HL-60 (cell line): Measurements from ENCODE around the gene CNTNAP5.

Experiments used
- POLR2AphosphoS5 ChIP-seq: IDR thresholded peaks from 2 replicates; pipeline ENCODE4 v1.6.1; 2012; ENCODE audit warnings: low read depth
- TF ChIP-seq, protein P1 (sequence below): IDR thresholded peaks from one replicate; pipeline ENCODE4 v1.5.1; 2011; ENCODE audit warnings: low read length, control low read depth, inconsistent platforms; ENCODE audit not compliant: insufficient read depth
- TF ChIP-seq, protein P2 (sequence below): IDR thresholded peaks from 2 replicates; pipeline ENCODE4 v1.6.1; 2012; ENCODE audit warnings: low read depth; ENCODE audit not compliant: insufficient replicate concordance

DNA sequence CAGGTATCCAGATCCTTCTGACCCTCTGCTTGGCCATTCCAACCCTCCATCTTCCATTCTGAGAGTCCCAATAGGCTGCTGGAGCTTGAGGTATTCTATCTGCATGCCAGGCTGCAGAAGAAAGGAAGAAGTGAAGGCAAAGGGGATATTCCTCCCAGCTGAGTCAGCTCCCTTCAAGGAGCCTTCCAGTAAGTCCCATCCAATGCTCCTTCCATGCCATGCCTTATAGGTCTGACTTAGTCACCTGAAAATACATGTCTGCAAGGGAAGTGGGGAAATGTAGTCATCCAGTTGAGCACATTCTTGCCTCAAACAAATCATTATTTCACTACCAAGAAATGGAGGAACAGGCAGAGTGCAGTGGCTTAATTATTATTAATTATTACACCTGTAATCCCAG is 464.6 kb downstream of the CNTNAP5 start:
- TF ChIP-seq, protein P1, sequence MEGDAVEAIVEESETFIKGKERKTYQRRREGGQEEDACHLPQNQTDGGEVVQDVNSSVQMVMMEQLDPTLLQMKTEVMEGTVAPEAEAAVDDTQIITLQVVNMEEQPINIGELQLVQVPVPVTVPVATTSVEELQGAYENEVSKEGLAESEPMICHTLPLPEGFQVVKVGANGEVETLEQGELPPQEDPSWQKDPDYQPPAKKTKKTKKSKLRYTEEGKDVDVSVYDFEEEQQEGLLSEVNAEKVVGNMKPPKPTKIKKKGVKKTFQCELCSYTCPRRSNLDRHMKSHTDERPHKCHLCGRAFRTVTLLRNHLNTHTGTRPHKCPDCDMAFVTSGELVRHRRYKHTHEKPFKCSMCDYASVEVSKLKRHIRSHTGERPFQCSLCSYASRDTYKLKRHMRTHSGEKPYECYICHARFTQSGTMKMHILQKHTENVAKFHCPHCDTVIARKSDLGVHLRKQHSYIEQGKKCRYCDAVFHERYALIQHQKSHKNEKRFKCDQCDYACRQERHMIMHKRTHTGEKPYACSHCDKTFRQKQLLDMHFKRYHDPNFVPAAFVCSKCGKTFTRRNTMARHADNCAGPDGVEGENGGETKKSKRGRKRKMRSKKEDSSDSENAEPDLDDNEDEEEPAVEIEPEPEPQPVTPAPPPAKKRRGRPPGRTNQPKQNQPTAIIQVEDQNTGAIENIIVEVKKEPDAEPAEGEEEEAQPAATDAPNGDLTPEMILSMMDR: no peak
- TF ChIP-seq POLR2AphosphoS5: no peak
- TF ChIP-seq, protein P2, sequence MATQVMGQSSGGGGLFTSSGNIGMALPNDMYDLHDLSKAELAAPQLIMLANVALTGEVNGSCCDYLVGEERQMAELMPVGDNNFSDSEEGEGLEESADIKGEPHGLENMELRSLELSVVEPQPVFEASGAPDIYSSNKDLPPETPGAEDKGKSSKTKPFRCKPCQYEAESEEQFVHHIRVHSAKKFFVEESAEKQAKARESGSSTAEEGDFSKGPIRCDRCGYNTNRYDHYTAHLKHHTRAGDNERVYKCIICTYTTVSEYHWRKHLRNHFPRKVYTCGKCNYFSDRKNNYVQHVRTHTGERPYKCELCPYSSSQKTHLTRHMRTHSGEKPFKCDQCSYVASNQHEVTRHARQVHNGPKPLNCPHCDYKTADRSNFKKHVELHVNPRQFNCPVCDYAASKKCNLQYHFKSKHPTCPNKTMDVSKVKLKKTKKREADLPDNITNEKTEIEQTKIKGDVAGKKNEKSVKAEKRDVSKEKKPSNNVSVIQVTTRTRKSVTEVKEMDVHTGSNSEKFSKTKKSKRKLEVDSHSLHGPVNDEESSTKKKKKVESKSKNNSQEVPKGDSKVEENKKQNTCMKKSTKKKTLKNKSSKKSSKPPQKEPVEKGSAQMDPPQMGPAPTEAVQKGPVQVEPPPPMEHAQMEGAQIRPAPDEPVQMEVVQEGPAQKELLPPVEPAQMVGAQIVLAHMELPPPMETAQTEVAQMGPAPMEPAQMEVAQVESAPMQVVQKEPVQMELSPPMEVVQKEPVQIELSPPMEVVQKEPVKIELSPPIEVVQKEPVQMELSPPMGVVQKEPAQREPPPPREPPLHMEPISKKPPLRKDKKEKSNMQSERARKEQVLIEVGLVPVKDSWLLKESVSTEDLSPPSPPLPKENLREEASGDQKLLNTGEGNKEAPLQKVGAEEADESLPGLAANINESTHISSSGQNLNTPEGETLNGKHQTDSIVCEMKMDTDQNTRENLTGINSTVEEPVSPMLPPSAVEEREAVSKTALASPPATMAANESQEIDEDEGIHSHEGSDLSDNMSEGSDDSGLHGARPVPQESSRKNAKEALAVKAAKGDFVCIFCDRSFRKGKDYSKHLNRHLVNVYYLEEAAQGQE: no peak
